NB4 (cell line): ENCODE measurements around the gene TLCD5.

Experiments
- DNase-seq: peaks from one replicate; pipeline ENCODE4 v3.0.0; 2010; ENCODE audit warnings: low read depth
- H3K4me3 ChIP-seq: one replicate; pipeline ENCODE4 v1.5.1; 2011; ENCODE audit warnings: mild to moderate bottlenecking, low read depth, low read length, moderate library complexity
- MYC ChIP-seq: IDR thresholded peaks from 2 replicates; pipeline ENCODE4 v1.6.1; 2011; ENCODE audit warnings: low read depth, low read length
- POLR2A ChIP-seq: IDR thresholded peaks from 2 replicates; pipeline ENCODE4 v1.6.1; 2011; ENCODE audit warnings: mild to moderate bottlenecking; ENCODE audit not compliant: insufficient read length; ENCODE audit errors: extremely low read depth
- TF ChIP-seq, protein P1 (sequence below): IDR thresholded peaks from one replicate; pipeline ENCODE4 v1.5.1; 2012; ENCODE audit warnings: low read depth, low read length
- TF ChIP-seq, protein P2 (sequence below): IDR thresholded peaks from 2 replicates; pipeline ENCODE4 v1.6.1; 2011; ENCODE audit warnings: low read depth, low read length

The TLCD5 gene

DNA sequence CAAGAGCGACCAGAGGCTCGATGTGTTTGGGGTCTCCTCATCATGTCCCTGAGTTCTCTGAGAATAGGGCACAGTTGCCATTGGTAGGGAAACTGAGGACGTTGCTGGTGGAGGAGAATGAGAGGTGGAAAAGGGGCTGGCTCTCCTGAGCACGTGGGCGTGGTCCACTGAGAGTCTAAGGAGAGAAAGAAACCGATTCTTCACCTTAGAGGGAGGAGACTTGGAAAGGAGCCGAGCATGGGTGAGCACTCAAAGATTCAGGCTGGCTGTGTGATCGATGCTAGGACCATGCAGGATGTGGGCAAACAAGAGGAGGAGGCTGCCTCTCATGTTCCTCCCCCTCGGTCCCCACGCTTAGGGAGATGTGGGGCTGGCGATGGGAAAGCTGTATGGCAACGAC lies 19.8 kb upstream of the TLCD5 start:
- TF ChIP-seq, protein P1, sequence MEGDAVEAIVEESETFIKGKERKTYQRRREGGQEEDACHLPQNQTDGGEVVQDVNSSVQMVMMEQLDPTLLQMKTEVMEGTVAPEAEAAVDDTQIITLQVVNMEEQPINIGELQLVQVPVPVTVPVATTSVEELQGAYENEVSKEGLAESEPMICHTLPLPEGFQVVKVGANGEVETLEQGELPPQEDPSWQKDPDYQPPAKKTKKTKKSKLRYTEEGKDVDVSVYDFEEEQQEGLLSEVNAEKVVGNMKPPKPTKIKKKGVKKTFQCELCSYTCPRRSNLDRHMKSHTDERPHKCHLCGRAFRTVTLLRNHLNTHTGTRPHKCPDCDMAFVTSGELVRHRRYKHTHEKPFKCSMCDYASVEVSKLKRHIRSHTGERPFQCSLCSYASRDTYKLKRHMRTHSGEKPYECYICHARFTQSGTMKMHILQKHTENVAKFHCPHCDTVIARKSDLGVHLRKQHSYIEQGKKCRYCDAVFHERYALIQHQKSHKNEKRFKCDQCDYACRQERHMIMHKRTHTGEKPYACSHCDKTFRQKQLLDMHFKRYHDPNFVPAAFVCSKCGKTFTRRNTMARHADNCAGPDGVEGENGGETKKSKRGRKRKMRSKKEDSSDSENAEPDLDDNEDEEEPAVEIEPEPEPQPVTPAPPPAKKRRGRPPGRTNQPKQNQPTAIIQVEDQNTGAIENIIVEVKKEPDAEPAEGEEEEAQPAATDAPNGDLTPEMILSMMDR: no peak
- TF ChIP-seq, protein P2, sequence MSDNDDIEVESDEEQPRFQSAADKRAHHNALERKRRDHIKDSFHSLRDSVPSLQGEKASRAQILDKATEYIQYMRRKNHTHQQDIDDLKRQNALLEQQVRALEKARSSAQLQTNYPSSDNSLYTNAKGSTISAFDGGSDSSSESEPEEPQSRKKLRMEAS: no peak
- no peak for TF ChIP-seq MYC
- no peak for TF ChIP-seq POLR2A
- no peak overlapping the region for H3K4me3 ChIP-seq
- DNase-seq: no peak

DNA sequence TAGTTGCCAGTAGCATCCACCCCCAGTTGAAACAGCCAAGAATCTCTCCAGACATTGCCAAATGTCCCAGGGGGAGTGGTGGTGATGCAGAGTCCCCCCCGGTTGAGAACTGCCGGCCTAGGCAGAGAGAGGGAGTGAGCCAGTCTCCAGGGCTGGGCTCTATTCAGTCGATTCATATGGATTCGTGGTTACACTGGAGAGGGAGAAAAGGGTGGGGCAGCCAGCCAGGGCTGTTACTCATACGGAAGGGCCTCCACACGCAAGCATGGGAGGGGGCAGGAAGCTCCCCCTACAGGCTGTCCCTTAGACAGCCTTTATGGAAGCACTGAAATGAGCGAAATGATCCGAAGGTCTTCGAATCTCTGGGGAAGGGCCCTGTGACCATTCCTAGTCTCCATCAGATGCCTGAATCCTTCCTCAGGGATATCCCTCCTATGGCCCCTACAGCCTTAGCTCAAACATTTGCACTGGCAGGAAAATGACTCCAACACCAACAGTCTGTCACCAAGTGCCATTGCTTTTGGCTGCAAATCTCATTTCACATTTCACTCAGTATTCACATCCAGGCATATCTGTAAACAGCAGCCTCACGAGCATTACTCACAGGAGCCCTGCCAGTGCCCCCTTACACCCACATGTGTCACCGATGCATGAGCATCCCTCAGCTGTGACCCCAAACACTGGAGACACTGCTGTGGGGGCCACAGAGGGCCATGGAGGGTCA lies 18.4 kb upstream of the TLCD5 start:
- no peak overlapping the region for H3K4me3 ChIP-seq
- DNase-seq: peak; percentile 41
- TF ChIP-seq, protein P1: peak; percentile 39
- TF ChIP-seq POLR2A: no peak

DNA sequence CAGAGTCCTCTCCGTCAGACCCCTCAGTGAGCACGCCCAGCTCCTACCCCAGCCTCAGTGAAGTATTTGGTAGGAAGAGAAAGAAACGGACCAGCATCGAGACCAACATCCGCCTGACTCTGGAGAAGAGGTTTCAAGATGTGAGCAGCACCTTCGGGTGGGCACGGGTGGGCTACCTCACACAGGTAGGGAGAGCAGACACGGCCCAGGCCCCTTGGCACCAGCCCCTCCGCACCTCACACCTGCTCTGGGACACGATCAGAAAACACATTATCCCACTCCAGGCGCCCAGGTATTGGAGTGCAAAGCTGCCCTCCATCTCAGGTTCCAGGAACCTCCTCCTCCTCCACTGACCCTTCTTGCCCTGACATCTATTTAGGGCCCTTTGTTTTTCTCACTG lies 17.6 kb upstream of the TLCD5 start:
- TF ChIP-seq POLR2A (no peak), MYC (no peak)
- TF ChIP-seq, protein P2: no peak
- TF ChIP-seq, protein P1: no peak
- no peak for DNase-seq
- no peak overlapping the region for H3K4me3 ChIP-seq

DNA sequence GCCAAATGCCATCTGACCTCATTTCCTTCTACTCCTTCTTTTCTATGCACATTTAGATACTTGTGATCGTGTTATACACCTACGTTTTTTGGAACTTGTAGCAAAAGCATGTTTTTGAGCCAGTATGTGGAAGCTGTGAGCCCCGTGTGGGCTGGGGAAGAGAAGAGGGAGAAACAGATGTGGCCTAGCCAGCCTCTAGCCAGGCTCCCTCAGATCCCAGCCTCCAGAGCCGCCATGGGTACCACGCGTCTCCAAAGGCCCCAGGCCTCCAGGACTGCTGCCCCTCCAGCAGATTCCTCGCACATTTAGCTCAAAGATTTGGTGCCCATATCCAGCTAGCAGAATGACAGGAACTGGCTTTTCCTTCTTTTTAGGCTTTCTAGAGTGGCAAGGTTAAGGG lies 17.0 kb upstream of the TLCD5 start:
- no peak overlapping the region for H3K4me3 ChIP-seq
- TF ChIP-seq, protein P2: no peak
- TF ChIP-seq POLR2A (no peak), MYC (no peak)
- TF ChIP-seq, protein P1: no peak
- no peak for DNase-seq

DNA sequence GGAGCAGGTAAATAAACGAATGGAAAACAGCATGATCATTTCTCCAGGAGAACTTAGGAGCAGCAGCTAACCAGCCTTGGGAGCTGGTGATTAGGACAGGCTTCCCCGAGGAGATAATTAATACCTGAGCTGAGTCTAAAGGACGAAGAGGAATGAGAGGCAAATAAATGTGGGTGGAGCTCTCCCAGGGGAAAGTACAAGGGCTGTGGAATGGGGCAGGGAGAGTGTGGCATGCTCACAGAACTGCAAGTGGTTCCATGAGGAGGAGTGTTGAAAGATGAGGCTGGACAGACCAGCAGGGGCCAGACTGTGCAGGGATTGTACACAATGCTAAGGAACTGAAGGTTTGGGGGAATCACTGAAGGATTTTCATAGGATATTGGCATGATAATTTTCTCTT lies 14.2 kb upstream of the TLCD5 start:
- TF ChIP-seq POLR2A: no peak
- no peak overlapping the region for H3K4me3 ChIP-seq
- no peak for DNase-seq

DNA sequence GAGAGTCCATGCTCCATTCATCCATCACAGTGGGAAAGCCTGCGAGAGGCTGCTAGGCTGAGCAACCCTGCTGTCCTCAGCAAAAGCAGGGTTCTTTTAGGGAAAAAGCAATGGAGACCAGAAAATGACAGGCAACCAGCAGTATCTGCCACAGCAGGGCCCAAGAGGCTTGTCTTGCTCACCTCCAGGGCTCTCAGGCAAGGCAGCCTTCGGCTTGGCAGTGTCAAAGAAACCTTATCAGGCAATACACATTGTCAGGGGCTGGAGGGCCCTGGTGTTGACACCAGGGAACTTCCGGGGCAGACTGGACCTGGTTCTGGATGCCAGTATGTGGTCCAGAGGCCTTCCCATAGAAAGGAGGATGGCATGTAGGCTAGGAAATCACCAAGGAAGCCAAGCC lies 10.2 kb upstream of the TLCD5 start:
- no peak for DNase-seq
- H3K4me3 ChIP-seq: no peak overlapping the region
- TF ChIP-seq, protein P2: no peak
- TF ChIP-seq POLR2A: no peak
- TF ChIP-seq, protein P1: no peak
- no peak for TF ChIP-seq MYC
